OCI-LY3 (cell line): ENCODE results near the gene NXN.
"Not testable (repeated sequence)": the region's sequence is repeated elsewhere in the genome, so short reads cannot be mapped to it uniquely, and the experiment has no call there.

ENCODE experiments used
- H2AFZ ChIP-seq: fragments of 200-600, 300-600 bp; shearing (Covaris generic); 2 replicates; pipeline ENCODE4 v1.6.0; 2014; ENCODE audit warnings: antibody characterized with exemption, low read depth, low read length
- H3K27ac ChIP-seq: fragments of 200-600, 300-600 bp; sonication (generic); 2 replicates; pipeline ENCODE4 v1.5.1; 2014; ENCODE audit warnings: mild to moderate bottlenecking, low read length, moderate library complexity, mixed read lengths
- H3K27me3 ChIP-seq: fragments of 200-600, 300-600 bp; sonication (generic); 2 replicates; pipeline ENCODE4 v1.6.1; 2014; ENCODE audit warnings: low read depth, low read length, mixed read lengths
- H3K36me3 ChIP-seq: fragments of 200-600, 300-600 bp; sonication (generic); replicated peaks from 2 replicates; pipeline ENCODE3; 2014; ENCODE audit warnings: low read depth, low read length, mixed read lengths
- H3K4me1 ChIP-seq: fragments of 300-600, 200-600 bp; sonication (generic); 2 replicates; pipeline ENCODE4 v1.6.1; 2014; ENCODE audit warnings: low read length, mixed read lengths
- H3K4me2 ChIP-seq: fragments of 200-600, 300-600 bp; sonication (generic); 2 replicates; pipeline ENCODE4 v1.6.1; 2014; ENCODE audit warnings: low read length, mixed read lengths
- H3K4me3 ChIP-seq: fragments of 300-600, 200-600 bp; sonication (generic); 2 replicates; pipeline ENCODE4 v1.5.1; 2014; ENCODE audit warnings: antibody characterized with exemption, mild to moderate bottlenecking, low read length, moderate library complexity
- H3K79me2 ChIP-seq: fragments of 300-600, 200-600 bp; shearing (Covaris generic); 2 replicates; pipeline ENCODE4 v1.6.1; 2014; ENCODE audit warnings: mild to moderate bottlenecking, low read length, mixed read lengths
- H3K9ac ChIP-seq: fragments of 300-600, 200-600 bp; shearing (Covaris generic); 2 replicates; pipeline ENCODE4 v1.6.0; 2014; ENCODE audit warnings: mild to moderate bottlenecking, low read length, moderate library complexity
- H3K9me3 ChIP-seq: fragments of 200-600, 300-600 bp; shearing (Covaris generic); 2 replicates; pipeline ENCODE4 v1.6.1; 2014; ENCODE audit warnings: low read length, mixed read lengths; ENCODE audit not compliant: insufficient read depth
- H4K20me1 ChIP-seq: fragments of 200-600, 300-600 bp; sonication (generic); 2 replicates; pipeline ENCODE4 v1.6.1; 2016; ENCODE audit warnings: low read length, mixed read lengths; ENCODE audit not compliant: insufficient read depth
- EZH2phosphoT487 ChIP-seq: fragments of 200-600 bp; shearing (Covaris generic); IDR thresholded peaks from 2 replicates; pipeline ENCODE4 v1.6.1; 2018; ENCODE audit warnings: antibody characterized with exemption, mixed run types, low read depth
- TF ChIP-seq, protein P1 (sequence below): fragments of 200-600, 300-600 bp; sonication (generic); IDR thresholded peaks from 2 replicates; pipeline ENCODE4 v1.5.1; 2014; ENCODE audit warnings: antibody characterized with exemption, low read length, low read depth

NXN gene

DNA sequence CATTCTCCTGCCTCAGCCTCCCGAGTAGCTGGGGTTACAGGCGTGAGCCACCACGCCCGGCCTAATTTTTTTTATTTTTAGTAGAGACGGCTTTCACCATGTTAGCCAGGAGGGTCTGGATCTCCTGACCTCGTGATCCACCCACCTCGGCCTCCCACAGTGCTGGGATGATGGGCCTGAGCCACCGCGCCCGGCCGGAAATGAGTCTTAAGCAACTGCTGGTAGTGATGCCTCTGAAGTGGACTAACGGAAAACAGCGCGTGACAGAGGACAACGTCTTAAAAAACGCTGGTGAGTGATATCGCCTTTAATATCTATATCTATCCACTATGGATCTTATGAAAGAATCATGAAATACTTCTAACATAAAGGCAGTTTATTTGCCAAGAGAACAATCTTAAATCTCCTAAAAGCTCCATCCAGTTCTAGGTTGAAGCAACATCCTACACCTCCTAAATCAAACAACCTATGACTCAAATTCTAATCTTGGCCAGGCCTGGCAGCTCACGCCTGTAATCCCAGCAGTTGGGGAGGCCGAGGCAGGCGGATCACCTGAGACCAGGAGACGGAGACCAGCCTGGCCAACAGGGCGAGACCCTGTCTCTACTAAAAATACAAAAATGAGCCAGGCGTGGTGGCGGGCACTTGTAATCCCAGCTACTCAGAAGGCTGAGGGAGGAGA is 69.8 kb downstream of the NXN start:
- Histone ChIP-seq H3K36me3 (no peaks in the 10 kb centered on the region), H2AFZ (no peak overlapping the region), H3K27ac (no peak overlapping the region), H4K20me1 (no peaks in the 10 kb centered on the region), H3K79me2 (no peaks in the 10 kb centered on the region), H3K27me3 (no peaks in the 10 kb centered on the region), H3K9ac (no peak overlapping the region), H3K4me1 (no peaks in the 10 kb centered on the region), H3K4me2 (no peak overlapping the region), H3K9me3 (no peaks in the 10 kb centered on the region), H3K4me3 (no peak overlapping the region)
- TF ChIP-seq EZH2phosphoT487: no peak

DNA sequence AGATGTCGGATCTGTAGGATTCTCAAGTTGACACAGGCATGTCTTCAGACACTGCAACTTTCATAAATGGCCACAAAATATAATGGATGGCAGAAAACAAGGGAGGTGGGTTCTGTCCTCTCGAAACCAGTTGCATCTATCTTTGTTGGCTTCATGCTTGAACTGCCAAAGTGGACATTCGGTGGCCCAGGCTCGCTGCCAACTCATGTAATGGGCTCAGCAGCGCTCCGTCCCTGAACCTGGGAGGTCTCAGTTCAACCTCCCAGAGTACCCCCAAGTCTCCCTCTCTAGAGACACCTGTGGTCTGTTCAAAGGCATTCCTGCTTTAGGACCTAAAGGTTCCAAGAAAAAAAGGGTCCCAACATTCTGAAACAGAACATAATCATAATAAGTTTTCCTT is 71.9 kb downstream of the NXN start:
- Histone ChIP-seq H3K4me2 (no peak overlapping the region), H3K9me3 (no peaks in the 10 kb centered on the region), H2AFZ (no peak overlapping the region), H3K36me3 (no peaks in the 10 kb centered on the region), H3K4me3 (no peak overlapping the region), H3K4me1 (no peaks in the 10 kb centered on the region), H3K79me2 (no peaks in the 10 kb centered on the region), H3K27me3 (no peaks in the 10 kb centered on the region), H4K20me1 (no peaks in the 10 kb centered on the region), H3K27ac (no peak overlapping the region), H3K9ac (no peak overlapping the region)
- TF ChIP-seq EZH2phosphoT487: no peak
- TF ChIP-seq, protein P1, sequence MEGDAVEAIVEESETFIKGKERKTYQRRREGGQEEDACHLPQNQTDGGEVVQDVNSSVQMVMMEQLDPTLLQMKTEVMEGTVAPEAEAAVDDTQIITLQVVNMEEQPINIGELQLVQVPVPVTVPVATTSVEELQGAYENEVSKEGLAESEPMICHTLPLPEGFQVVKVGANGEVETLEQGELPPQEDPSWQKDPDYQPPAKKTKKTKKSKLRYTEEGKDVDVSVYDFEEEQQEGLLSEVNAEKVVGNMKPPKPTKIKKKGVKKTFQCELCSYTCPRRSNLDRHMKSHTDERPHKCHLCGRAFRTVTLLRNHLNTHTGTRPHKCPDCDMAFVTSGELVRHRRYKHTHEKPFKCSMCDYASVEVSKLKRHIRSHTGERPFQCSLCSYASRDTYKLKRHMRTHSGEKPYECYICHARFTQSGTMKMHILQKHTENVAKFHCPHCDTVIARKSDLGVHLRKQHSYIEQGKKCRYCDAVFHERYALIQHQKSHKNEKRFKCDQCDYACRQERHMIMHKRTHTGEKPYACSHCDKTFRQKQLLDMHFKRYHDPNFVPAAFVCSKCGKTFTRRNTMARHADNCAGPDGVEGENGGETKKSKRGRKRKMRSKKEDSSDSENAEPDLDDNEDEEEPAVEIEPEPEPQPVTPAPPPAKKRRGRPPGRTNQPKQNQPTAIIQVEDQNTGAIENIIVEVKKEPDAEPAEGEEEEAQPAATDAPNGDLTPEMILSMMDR: no peak

DNA sequence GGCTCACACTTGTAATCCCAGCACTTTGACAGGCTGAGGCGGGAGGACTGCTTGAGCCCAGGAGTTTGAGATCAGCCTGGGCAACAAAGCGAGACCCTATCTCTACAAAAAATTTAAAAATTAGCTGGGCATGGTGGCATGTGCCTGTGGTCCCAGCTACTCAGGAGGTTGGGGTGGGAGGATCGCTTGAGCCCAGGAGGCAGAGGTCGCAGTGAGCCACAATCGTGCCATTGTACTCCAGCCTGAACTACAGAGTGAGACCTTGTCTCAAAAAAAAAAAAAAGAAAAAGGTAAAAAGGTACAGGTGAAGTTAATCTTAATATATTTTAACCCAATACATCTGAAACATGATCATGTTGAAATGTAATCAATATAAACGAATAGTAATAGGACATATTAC is 73.9 kb downstream of the NXN start:
- H3K36me3 ChIP-seq, H3K4me3 ChIP-seq, H3K9ac ChIP-seq, H3K27ac ChIP-seq, H3K4me2 ChIP-seq, H4K20me1 ChIP-seq, H2AFZ ChIP-seq, H3K9me3 ChIP-seq, H3K4me1 ChIP-seq, H3K27me3 ChIP-seq, H3K79me2 ChIP-seq: not testable (repeated sequence)

DNA sequence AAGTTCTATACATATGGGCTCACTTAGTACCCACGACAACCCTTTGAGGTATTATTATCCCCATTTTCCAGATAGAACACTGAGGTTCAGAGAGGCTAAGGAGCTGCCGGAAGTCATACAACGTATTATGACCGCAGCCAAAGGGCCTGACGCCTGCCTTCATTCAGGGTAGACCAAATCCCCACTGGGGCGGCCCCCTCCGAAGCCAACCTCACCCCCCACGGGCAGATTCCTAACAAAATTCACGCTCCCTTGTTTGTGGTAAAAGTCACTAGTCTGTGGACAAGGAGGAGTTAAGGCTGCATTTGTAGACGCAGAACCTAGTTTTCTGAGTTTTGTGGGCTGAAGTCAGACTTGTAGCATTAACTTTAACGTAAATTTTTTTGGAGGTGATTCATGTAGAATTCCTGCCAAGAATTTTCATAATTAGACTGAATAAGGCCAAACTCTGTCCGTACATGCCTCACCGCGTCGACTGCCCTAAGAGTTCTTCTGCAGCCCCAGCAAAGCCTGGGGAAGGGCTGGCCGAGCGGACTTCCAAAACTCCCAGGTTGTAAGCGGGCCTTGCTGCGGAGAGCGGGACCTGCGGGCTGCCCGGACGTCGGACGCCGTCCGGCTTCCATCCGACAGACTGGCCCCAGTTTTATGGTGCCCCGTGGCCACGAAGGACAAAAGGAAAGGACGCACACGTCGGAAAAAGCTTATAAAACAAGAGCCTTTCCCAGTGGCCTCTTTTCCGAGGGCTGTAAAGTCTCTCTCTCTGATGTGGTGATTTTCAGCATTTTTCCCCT is 75.7 kb downstream of the NXN start:
- Histone ChIP-seq H3K36me3 (no peaks in the 10 kb centered on the region), H3K9ac (no peak overlapping the region), H3K4me2 (no peak overlapping the region), H2AFZ (no peak overlapping the region), H3K27ac (no peak overlapping the region), H4K20me1 (no peaks in the 10 kb centered on the region), H3K27me3 (no peaks in the 10 kb centered on the region), H3K79me2 (no peaks in the 10 kb centered on the region), H3K4me3 (no peak overlapping the region), H3K9me3 (no peaks in the 10 kb centered on the region), H3K4me1 (no peaks in the 10 kb centered on the region)
- TF ChIP-seq, protein P1: no peak
- TF ChIP-seq EZH2phosphoT487: no peak

DNA sequence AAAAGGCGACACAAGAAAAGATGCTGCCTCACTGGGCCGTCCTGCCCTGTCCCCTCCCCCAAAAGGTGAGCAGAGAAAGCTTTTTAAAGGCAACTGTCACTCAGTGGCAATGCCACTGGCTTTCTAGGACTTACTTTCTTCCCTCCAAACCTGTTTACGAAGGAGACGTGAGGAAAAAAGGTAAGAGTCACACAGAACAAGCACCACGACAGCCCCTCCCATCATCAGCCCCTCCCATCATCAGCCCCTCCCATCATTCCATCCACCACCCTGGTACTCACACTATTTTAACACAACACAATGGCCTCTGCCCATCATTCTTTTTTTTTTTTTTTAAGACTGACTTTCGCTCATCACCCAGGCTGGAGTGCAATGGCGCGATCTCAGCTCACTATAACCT is 77.1 kb downstream of the NXN start:
- H3K4me3 ChIP-seq: no peak overlapping the region
- H4K20me1 ChIP-seq: no peaks in the 10 kb centered on the region
- H3K4me2 ChIP-seq: no peak overlapping the region
- no peak for TF ChIP-seq EZH2phosphoT487
- TF ChIP-seq, protein P1: no peak
- no peak overlapping the region for H3K27ac ChIP-seq
- no peaks in the 10 kb centered on the region for H3K27me3 ChIP-seq
- no peak overlapping the region for H3K9ac ChIP-seq
- H3K9me3 ChIP-seq: no peaks in the 10 kb centered on the region
- H3K79me2 ChIP-seq: no peaks in the 10 kb centered on the region
- no peaks in the 10 kb centered on the region for H3K36me3 ChIP-seq
- no peaks in the 10 kb centered on the region for H3K4me1 ChIP-seq
- H2AFZ ChIP-seq: no peak overlapping the region
